Ishikawa (cell line): ENCODE results near the gene GPR12.

Source experiments
- CEBPB ChIP-seq: IDR thresholded peaks from 2 replicates; pipeline ENCODE4 v1.6.1; 2012
- CREB1 ChIP-seq: IDR thresholded peaks from 2 replicates; pipeline ENCODE4 v1.6.1; 2012; ENCODE audit warnings: low read depth
- EGR1 ChIP-seq: IDR thresholded peaks from 2 replicates; pipeline ENCODE4 v1.6.1; 2012
- EP300 ChIP-seq: IDR thresholded peaks from 2 replicates; pipeline ENCODE4 v1.6.1; 2012; ENCODE audit warnings: borderline replicate concordance
- FOXM1 ChIP-seq: IDR thresholded peaks from 2 replicates; pipeline ENCODE4 v1.6.1; 2012; ENCODE audit warnings: low read depth, borderline replicate concordance
- MAX ChIP-seq: IDR thresholded peaks from 2 replicates; pipeline ENCODE4 v1.6.1; 2012
- NFIC ChIP-seq: IDR thresholded peaks from 2 replicates; pipeline ENCODE4 v1.6.1; 2012
- RAD21 ChIP-seq: IDR thresholded peaks from 2 replicates; pipeline ENCODE4 v1.6.1; 2012; ENCODE audit warnings: low read depth
- REST ChIP-seq: IDR thresholded peaks from 2 replicates; pipeline ENCODE4 v1.6.1; 2012; ENCODE audit warnings: low read depth, mild to moderate bottlenecking
- TAF1 ChIP-seq: IDR thresholded peaks from 2 replicates; pipeline ENCODE4 v1.6.1; 2012; ENCODE audit warnings: low read depth, mild to moderate bottlenecking
- TCF12 ChIP-seq: IDR thresholded peaks from 2 replicates; pipeline ENCODE4 v1.6.1; 2012; ENCODE audit warnings: low read depth
- TEAD4 ChIP-seq: IDR thresholded peaks from 2 replicates; pipeline ENCODE4 v1.6.1; 2012
- USF1 ChIP-seq: IDR thresholded peaks from 2 replicates; pipeline ENCODE4 v1.6.1; 2012
- YY1 ChIP-seq: IDR thresholded peaks from 2 replicates; pipeline ENCODE4 v1.6.1; 2012; ENCODE audit warnings: low read depth
- ZBTB7A ChIP-seq: IDR thresholded peaks from 2 replicates; pipeline ENCODE4 v1.6.1; 2012; ENCODE audit warnings: low read depth

The GPR12 gene

GRCh38 chr13:26759249-26759906 is 1.2 kb downstream of the GPR12 start:
- no peak for TF ChIP-seq CREB1
- no peak for TF ChIP-seq CEBPB
- TF ChIP-seq FOXM1: no peak
- no peak for TF ChIP-seq MAX
- no peak for TF ChIP-seq REST
- no peak for TF ChIP-seq EGR1
- TF ChIP-seq TEAD4: no peak
- TF ChIP-seq TAF1: no peak

DNA sequence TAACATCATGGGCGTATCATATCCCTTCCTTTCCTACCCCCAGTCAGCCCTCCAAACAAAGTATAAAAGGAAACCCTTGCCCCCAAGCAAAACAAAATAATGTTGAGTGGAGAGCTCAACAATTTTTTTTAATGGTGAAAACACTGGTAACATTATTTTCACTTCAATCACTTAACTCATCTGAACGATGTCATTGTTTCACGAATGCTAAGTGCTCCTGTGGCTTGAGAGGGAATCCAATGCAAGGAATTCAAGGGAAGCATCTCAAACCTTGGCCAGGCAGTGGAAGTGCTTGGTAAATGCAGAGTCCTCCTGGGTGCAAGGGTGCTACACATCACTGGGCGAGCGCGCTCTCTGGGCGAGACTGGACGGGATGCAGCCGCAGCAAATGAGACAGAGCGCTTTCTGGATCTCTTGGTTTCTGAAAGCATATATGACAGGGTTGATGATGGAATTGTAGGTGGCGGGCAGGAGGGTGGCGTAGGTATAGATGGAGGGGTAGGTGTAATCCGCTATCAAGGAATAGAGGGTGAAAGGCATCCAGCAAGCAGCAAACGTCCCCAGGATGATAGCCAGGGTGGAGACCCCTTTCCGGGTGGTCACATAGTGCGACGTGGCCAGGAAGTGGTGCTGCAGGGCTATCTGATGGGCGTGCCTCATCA is 2.0 kb downstream of the GPR12 start:
- no peak for TF ChIP-seq MAX
- no peak for TF ChIP-seq EGR1
- TF ChIP-seq REST: no peak
- TF ChIP-seq FOXM1: no peak
- TF ChIP-seq CREB1: no peak

GRCh38 chr13:26756961-26757360 is 3.6 kb downstream of the GPR12 start:
- TF ChIP-seq RAD21: no peak

- TF ChIP-seq YY1 (no peak), ZBTB7A (no peak), CREB1 (no peak), TAF1 (no peak), MAX (no peak), EGR1 (no peak), CEBPB (no peak), TCF12 (no peak), FOXM1 (no peak), TEAD4 (no peak)
Observed at GRCh38 chr13:26752671-26753070, 7.9 kb downstream of the GPR12 start.

GRCh38 chr13:26749905-26750304 is 10.7 kb downstream of the GPR12 start:
- TF ChIP-seq FOXM1: no peak
- TF ChIP-seq RAD21: no peak
- no peak for TF ChIP-seq REST
- TF ChIP-seq NFIC: no peak
- TF ChIP-seq EP300: no peak
- no peak for TF ChIP-seq TEAD4
- TF ChIP-seq CEBPB: no peak
- no peak for TF ChIP-seq ZBTB7A
- TF ChIP-seq TCF12: no peak
- no peak for TF ChIP-seq MAX
- TF ChIP-seq YY1: no peak
- no peak for TF ChIP-seq EGR1
- TF ChIP-seq TAF1: no peak
- TF ChIP-seq CREB1: no peak
- no peak for TF ChIP-seq USF1
